ENCODE measurements around the gene AREG. TPM values are rescaled to one million over a fixed set of nuclear protein-coding genes. Genes with fewer than 3 reads are reported as not detected.

The AREG gene
- total RNA-seq, 4 donors from 2014 or later: 16.6 to 51.4 (median 36.3) TPM

- H3K9me3 ChIP-seq: no peaks in the 10 kb centered on the region
- no peaks in the 10 kb centered on the region for H3K27me3 ChIP-seq
- intact Hi-C loops (cut with DNase I): no loop called here
- H3K4me3 ChIP-seq: no peak overlapping the region
- no peak for DNase-seq
- H3K4me1 ChIP-seq: peaks cover 18 to 59% (median 32%) of the 10 kb centered on the region in 3 donors
- TF ChIP-seq POLR2A (IDR thresholded peaks at IDR 0.05) (no peak), CTCF (IDR thresholded peaks at IDR 0.05) (no peak)
- H3K27ac ChIP-seq: peak overlapping the region in 3 of 4 donors; percentile 55 to 74 (median 70)
- 23 to 42% methylated on average over 4 of the region's 4 CpGs for WGBS, 2 donors
- no peaks in the 10 kb centered on the region for H3K36me3 ChIP-seq
These were observed 29.6 kb downstream of the AREG start for GRCh38 chr4:74474345-74475090.

DNA sequence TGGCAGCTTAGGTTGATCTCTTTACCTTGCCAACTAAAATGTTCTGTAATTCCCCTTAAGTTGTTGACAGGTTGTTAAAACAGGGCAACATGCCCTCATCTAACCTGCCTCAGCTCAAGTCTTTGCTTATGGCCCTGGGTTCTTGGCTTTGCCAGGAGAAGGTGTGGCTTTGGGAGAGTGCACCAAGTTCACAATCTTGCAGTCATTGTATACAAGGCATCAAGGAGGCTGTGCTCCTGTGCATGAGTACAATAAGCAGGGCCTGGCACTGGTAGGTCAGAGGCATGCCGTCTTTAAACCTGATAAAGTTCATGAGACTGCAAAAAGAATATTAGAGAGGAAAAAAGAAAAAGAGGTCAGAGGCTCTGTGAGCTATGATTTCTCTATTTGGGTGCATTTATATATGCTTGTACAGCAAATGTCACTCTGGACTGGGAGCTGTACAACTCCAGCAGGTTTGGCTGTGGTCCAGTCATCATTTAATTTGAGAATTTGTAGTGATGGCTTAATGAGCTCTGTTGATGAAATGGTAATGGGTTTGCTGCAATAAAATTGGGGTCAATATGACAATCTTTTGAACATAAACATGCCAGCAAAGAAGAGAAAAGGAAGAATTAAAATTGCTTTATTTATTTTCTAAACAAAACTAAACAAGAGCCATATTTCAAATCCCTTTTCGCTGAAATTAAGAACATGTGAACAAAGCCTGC is 30.3 kb downstream of the AREG start:
- 49 to 69% methylated on average over 2 of the region's 2 CpGs for WGBS, 2 donors
- H3K27me3 ChIP-seq: no peaks in the 10 kb centered on the region

DNA sequence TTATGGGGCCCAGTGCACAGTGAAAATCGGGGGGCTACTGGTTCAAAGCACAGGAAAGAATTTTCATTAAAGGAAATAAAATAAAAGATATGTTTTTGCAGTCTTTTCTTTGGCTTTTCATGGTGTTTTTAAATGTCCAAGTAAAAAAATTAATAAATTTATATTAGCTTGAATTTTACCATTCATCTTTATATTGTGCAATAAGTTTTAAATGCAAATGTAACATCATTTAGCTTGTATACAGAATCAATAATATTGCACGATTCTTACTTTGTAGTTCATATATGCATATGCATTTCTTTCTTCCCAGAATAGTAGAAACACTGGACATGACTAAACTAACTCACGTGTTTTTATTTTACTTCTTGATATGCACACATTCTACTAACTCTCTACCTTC is 31.0 kb downstream of the AREG start:
- Histone ChIP-seq H3K27ac (no peak overlapping the region), H3K4me3 (no peak overlapping the region), H3K9me3 (no peaks in the 10 kb centered on the region), H3K36me3 (no peaks in the 10 kb centered on the region), H3K27me3 (no peaks in the 10 kb centered on the region), H3K4me1 (peaks cover 18 to 66% (median 35%) of the 10 kb centered on the region in 3 donors)
- TF ChIP-seq POLR2A (IDR thresholded peaks at IDR 0.05) (no peak), CTCF (IDR thresholded peaks at IDR 0.05) (no peak)
- 71 to 83% methylated on average over 3 of the region's 3 CpGs for WGBS, 2 donors
- DNase-seq: no peak
- intact Hi-C loops (cut with DNase I): no loop called here

More for the DNA sequence above, 30.3 kb downstream of the AREG start:
- H3K27ac ChIP-seq: peak overlapping the region in 3 of 4 donors; percentile 55 to 74 (median 70)
- no peaks in the 10 kb centered on the region for H3K36me3 ChIP-seq
- no peak overlapping the region for H3K4me3 ChIP-seq
- H3K9me3 ChIP-seq: no peaks in the 10 kb centered on the region
- intact Hi-C loops (cut with DNase I): no loop called here
- TF ChIP-seq POLR2A (IDR thresholded peaks at IDR 0.05): no peak
- TF ChIP-seq CTCF (IDR thresholded peaks at IDR 0.05): no peak
- DNase-seq: no peak
- H3K4me1 ChIP-seq: peaks cover 18 to 65% (median 32%) of the 10 kb centered on the region in 3 donors

GRCh38 chr4:74479009-74479408 is 34.1 kb downstream of the AREG start:
- 33 to 63% methylated on average over 1 of the region's 1 CpG for WGBS, 2 donors
- no peak overlapping the region for H3K27ac ChIP-seq
- TF ChIP-seq CTCF (IDR thresholded peaks at IDR 0.05) (no peak), POLR2A (IDR thresholded peaks at IDR 0.05) (no peak)
- H3K9me3 ChIP-seq: no peaks in the 10 kb centered on the region
- H3K36me3 ChIP-seq: no peaks in the 10 kb centered on the region
- H3K4me1 ChIP-seq: peaks cover 3 to 57% (median 12%) of the 10 kb centered on the region in 3 donors
- no peak for DNase-seq
- no peak overlapping the region for H3K4me3 ChIP-seq
- intact Hi-C loops (cut with DNase I): no loop called here
- no peaks in the 10 kb centered on the region for H3K27me3 ChIP-seq

- Histone ChIP-seq H3K9me3 (no peaks in the 10 kb centered on the region), H3K4me3 (no peak overlapping the region), H3K27me3 (no peaks in the 10 kb centered on the region), H3K36me3 (no peaks in the 10 kb centered on the region), H3K4me1 (peaks cover 0 to 46% (median 6%) of the 10 kb centered on the region in 3 donors), H3K27ac (peak overlapping the region in 1 of 4 donors; percentile 30)
- intact Hi-C loops (cut with DNase I): no loop called here
- TF ChIP-seq CTCF (IDR thresholded peaks at IDR 0.05) (no peak), POLR2A (IDR thresholded peaks at IDR 0.05) (no peak)
- WGBS, 2 donors: 45 to 50% methylated on average over 1 to 2 of the region's 2 CpGs
- DNase-seq: no peak
These were observed 35.3 kb downstream of the AREG start for GRCh38 chr4:74480267-74480666.
